ENCODE data around the gene GLRA3.

Gene GLRA3

DNA sequence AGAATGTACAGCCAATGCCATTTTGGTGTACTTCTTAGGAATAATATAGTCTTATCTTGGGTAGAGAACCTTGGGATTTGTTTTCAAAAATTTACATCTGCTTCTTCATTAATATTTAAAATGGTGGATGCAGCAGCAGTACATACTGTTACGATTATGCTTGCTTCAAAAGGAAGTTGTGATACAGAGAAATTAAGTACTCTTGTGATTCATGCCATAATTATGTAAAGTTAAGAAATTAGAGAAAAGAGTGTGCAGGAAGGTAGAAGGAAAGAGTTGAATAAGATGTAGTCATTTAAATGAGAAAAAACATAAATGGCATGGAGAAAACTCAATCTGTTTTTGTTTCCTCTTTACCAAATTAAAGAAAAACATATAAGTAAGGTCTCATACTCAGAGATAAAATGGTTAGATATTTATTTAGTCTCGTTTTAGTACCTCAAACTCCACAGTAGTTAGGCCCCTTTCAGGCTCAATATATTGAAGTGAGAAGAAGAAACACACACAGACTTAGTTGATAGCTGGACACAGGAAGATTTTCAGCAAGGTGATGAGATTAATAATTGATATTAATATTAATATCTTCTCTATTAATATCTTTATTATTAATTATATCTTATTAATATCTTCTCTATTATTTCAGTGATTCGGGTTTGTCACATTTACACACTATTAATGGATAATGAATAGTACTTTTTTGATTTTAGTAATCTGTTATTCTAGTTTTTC, 236.6 kb downstream of the GLRA3 start:
- DNase-seq: no peak

DNA sequence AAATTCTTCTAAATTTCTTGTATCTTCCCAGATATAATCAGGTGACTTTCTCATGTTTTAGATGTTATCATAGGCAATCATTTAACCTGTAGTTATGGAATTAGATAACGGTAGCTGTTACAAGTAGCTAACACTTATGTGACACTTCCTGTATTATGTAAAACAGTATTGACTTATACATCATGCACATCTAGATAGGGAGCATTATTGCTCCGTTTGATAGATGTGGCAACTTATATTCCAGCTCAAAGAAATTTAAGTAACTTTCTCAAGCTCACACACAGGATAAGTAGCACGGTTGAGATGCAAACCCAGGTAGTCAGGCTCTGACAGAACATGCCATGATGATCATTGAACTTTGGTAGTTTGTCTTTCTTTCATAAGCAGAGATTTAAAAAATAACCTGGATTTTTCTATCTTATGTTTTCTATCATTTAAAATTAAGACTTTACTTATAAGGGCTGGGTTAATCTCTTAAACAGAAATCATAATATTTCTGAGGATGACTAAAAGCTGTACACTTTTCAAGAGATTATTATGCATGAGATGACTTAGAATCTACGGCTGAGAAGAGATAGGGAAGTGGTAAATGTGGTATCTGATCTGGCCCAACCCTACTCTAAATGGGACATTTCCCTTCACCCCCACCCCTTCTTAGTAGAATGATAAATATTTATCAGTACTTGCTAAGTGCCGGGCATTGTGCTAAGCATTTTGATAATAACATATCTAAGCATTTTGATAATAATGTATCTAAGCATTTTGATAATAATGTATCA, 237.6 kb downstream of the GLRA3 start:
- DNase-seq: peak; percentile 41

DNA sequence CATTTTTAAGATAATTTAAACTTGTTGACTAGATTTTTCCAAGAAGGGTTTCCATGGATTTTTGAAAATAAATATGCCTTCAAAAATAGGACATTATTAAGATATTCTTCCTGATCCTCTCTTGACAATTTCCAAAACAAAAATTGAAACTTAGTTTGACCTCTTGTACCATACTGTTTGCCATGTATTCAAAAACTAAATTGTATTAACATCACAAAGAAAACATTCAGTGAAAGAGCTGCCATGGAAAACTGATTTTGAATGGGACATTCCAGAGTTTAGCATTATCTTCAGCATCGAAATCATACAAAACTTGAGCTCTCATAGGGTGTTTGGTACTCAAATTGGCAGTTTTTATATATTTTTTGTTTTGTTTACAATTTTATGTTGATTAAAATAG, 238.7 kb downstream of the GLRA3 start:
- no peak for DNase-seq
